Epithelial cell of proximal tubule (primary cell): ENCODE data around the gene PEX6. TPM values are rescaled to one million over a fixed set of nuclear protein-coding genes. Genes with fewer than 3 reads are reported as not detected.

Experiments
- DNase-seq: peaks from one replicate; pipeline ENCODE4 v3.0.0-alpha.2; 2011; ENCODE audit warnings: low read depth
- H3K4me3 ChIP-seq: 2 replicates; pipeline ENCODE4 v1.5.1; 2011; ENCODE audit warnings: low read depth, mild to moderate bottlenecking, low read length
- total RNA-seq: library from RNA; depleted of rRNA; stranded (reverse); fragments of >200 nt; gene quantifications from 2 replicates; pipeline ENCODE4 v1.2.3, GENCODE V29; 2015
- TF ChIP-seq, protein P1 (sequence below): conservative IDR thresholded peaks from 2 replicates; pipeline ENCODE4 v1.5.1; 2012; ENCODE audit warnings: low read depth, mild to moderate bottlenecking, low read length

The PEX6 gene
- total RNA-seq, 1 donor from 2014 or later, result 19.5 TPM

DNA sequence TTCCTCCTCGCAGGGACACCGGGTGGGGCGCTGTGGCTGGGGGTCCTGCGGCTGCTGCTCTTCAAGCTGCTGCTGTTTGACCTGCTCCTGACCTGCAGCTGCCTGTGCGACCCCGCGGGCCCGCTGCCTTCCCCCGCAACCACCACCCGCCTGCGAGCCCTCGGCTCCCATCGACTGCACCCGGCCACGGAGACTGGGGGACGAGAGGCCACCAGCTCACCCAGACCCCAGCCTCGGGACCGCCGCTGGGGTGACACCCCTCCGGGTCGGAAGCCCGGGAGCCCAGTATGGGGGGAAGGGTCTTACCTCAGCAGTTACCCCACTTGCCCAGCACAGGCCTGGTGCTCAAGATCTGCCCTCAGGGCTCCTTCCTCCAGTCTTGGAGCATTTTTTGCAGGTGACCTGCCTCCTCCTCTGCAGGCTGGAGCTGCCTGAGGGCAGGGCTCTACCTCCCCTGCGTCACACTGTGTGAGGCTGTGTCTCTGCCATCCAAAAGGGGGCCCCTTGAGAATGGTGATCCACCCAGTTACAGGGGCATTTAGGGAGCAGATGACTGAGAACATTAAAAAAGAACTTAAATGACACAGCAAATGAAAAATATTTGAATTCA lies 53.6 kb downstream of the PEX6 start:
- TF ChIP-seq, protein P1, sequence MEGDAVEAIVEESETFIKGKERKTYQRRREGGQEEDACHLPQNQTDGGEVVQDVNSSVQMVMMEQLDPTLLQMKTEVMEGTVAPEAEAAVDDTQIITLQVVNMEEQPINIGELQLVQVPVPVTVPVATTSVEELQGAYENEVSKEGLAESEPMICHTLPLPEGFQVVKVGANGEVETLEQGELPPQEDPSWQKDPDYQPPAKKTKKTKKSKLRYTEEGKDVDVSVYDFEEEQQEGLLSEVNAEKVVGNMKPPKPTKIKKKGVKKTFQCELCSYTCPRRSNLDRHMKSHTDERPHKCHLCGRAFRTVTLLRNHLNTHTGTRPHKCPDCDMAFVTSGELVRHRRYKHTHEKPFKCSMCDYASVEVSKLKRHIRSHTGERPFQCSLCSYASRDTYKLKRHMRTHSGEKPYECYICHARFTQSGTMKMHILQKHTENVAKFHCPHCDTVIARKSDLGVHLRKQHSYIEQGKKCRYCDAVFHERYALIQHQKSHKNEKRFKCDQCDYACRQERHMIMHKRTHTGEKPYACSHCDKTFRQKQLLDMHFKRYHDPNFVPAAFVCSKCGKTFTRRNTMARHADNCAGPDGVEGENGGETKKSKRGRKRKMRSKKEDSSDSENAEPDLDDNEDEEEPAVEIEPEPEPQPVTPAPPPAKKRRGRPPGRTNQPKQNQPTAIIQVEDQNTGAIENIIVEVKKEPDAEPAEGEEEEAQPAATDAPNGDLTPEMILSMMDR, result no peak
- no peak overlapping the region for H3K4me3 ChIP-seq
- no peak for DNase-seq

DNA sequence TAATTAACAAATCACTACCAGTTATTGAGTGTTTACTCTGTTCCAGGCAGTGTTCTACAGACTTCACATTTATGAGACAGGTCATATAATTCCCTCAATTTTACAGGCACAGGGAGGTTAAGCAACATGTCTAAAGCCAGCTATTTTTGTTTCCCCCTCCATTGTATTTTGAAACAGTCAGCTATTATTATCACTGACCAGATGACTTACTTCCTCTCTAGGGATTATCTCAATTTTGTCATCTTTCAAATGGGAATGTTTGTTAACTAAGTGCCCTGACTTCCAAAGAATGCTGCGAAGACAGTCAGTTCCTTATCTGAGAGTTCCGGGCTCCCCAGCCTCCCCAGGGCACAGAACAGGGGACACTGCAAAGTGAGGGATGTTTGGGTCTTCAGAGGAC lies 55.3 kb downstream of the PEX6 start:
- H3K4me3 ChIP-seq, result no peak overlapping the region
- TF ChIP-seq, protein P1, result no peak
- DNase-seq, result no peak

DNA sequence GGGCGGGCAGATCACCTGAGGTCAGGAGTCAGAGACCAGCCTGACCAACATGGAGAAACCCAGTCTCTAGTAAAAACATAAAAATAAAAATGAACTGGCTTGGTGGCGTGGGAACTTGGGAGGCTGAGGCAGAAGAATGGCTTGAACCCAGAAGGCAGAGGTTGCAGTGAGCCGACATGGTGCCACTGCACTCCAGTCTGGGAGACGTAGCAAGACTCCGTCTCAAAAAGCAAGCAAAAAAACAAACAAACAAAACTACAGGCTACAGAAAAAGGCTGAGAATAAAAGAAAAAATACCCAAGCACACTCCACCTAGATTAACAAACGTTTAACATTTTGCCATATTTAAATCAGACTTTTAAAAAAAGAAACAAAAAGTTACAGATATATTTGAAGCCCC lies 57.2 kb downstream of the PEX6 start:
- H3K4me3 ChIP-seq, result no peak overlapping the region
- no peak for DNase-seq
- TF ChIP-seq, protein P1, result no peak

DNA sequence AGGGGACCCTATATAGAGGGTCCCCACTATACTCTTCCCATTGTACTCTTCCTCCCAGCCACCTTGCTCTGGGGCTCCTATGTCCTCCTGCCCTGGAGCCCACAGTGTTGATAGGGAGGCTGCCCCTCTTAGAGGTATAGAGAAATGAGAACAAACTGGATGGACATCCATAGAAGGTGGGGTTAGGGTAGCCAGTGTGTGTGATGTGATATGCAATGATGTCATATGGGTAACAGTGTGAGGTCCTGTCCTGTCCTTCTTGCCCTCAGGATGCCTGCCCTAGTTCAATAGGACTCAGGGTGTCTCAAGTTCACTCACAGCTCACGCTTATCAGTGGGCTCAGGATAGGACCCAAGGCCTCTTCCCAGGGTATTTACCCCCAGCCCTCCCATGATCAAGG lies 62.7 kb downstream of the PEX6 start:
- no peak for DNase-seq
- TF ChIP-seq, protein P1, result no peak
- no peak overlapping the region for H3K4me3 ChIP-seq

DNA sequence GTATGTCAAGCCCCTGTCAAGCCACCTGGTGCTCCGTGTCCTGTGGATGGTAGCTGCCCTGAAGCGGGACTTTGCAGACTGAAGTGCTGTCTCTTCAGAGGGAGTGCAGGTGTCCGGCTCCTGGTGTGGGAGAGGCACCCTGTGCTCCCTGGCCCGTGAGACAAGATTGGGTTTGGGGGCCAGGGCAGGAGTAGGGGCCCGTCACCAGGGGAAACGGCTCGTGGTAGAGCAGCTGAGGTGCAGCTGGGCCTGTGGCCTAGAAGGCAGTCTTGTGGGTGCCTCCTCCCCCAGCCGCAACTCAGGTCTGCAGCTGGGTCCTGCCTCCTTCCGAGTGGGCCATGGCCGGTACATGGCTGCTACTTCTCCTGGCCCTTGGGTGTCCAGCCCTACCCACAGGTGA lies 63.2 kb downstream of the PEX6 start, which contains the start of gene PTCRA:
TSS of gene PTCRA (plus strand) at position 322 of the 400 bp plus-strand sequence. CDS start at position 339, 17 bp downstream.
- H3K4me3 ChIP-seq, result no peak within 1 kb of the TSS
- no peak for DNase-seq

DNA sequence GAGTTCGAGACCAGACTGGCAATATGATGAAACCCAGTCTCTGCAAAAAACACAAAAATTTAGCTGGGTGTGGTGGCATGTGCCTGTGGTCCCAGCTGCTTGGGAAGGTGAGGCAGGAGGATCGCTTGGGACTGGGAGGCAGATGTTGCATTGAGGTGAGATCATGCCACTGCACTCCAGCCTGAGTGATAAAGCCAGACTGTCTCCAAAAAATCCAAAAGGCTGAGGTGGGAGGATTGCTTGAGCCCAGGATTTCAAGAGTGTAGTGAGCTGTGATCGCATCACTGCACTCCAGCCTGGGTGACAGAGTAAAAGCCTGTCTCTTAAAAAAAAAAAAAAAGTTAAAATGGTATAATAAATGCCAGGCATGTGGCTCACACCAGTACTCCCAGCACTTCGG lies 64.4 kb downstream of the PEX6 start:
- TF ChIP-seq, protein P1, result no peak
- no peak for DNase-seq
- H3K4me3 ChIP-seq, result no peak overlapping the region

More for the DNA sequence above, 63.2 kb downstream of the PEX6 start, which contains the start of gene PTCRA:
- TF ChIP-seq, protein P1, result no peak

Other genes with a start within 250 kb of the PEX6 start
- 25.4 and 49.0 TPM in 2 replicates for gene TBCC, start 233.1 kb downstream of the PEX6 start, total RNA-seq
- 2.7 and 2.9 TPM in 2 replicates for gene BICRAL, start 197.1 kb downstream of the PEX6 start, total RNA-seq
- gene RPL7L1, start 99.6 kb downstream of the PEX6 start, total RNA-seq, result 95.0 and 155 TPM in 2 replicates
- not detected in 2 replicates for gene PTCRA, start 63.1 kb downstream of the PEX6 start, total RNA-seq
- 52.2 and 59.0 TPM in 2 replicates for gene CNPY3, start 49.7 kb downstream of the PEX6 start, total RNA-seq
- not detected in 2 replicates for gene GNMT, start 18.4 kb downstream of the PEX6 start, total RNA-seq
- 66.4 and 94.2 TPM in 2 replicates for gene PPP2R5D, start 5.4 kb upstream of the PEX6 start, total RNA-seq
- 108 and 122 TPM in 2 replicates for gene MEA1, start 34.8 kb upstream of the PEX6 start, total RNA-seq
- gene KLHDC3, start 35.1 kb upstream of the PEX6 start, total RNA-seq, result 70.8 and 109 TPM in 2 replicates
- gene RRP36, start 42.4 kb upstream of the PEX6 start, total RNA-seq, result 71.2 and 163 TPM in 2 replicates
- 12.0 and 20.5 TPM in 2 replicates for gene CUL7, start 74.7 kb upstream of the PEX6 start, total RNA-seq
- gene MRPL2, start 80.3 kb upstream of the PEX6 start, total RNA-seq, result 16.9 and 45.4 TPM in 2 replicates
- gene KLC4, start 80.5 kb upstream of the PEX6 start, total RNA-seq, result 8.8 and 10.3 TPM in 2 replicates
- gene PTK7, start 97.1 kb upstream of the PEX6 start, total RNA-seq, result 84.6 and 91.2 TPM in 2 replicates
- 25.0 and 33.9 TPM in 2 replicates for gene SRF, start 192.1 kb upstream of the PEX6 start, total RNA-seq
- 17.8 and 18.4 TPM in 2 replicates for gene CUL9, start 203.0 kb upstream of the PEX6 start, total RNA-seq